ENCODE data around the gene INPP5A.

INPP5A gene

GRCh38 chr10:132616170-132616995 lies 78.8 kb downstream of the INPP5A start:
- peak; percentile 47 for DNase-seq

- DNase-seq, result no peak
These were observed 79.6 kb downstream of the INPP5A start for GRCh38 chr10:132616996-132617736.

DNA sequence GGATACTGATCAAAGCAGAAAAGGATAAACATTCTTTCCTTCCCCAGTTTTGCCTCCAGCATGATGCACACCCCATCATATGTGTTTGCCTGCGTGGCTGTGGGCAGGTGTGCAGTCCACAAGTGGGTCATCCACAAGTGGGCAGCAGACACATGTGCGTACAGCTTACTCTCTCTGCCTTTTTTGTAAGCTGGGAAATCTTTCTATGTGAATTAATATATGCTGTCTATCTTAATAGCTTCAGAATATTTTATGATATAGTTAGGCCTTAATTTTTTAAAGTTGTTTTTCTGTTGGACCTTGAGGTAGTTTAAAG lies 80.1 kb downstream of the INPP5A start:
- DNase-seq, result no peak

- no peak for DNase-seq
These were observed 80.8 kb downstream of the INPP5A start for GRCh38 chr10:132618158-132618919.

DNA sequence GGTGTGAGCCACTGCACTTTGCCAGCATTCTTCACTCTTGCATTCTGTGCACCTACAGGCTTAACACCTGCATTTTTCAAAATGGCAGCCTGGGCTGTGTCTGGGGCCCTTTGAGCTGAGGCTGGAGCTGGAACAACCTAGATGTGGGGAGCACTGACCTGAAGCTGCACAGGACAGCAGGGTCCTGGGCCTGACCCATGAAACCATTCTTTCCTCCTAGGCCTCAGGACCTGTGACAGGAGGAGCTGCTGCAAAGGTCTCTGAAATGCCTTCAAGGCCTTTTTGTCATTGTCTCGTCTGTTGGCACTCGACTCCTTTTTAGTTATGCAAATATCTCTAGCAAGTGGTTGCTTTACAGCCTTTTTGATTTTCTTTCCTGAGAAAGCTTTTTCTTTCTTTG lies 82.3 kb downstream of the INPP5A start:
- no peak for DNase-seq

GRCh38 chr10:132624061-132624846 lies 86.7 kb downstream of the INPP5A start:
- DNase-seq, result no peak

DNA sequence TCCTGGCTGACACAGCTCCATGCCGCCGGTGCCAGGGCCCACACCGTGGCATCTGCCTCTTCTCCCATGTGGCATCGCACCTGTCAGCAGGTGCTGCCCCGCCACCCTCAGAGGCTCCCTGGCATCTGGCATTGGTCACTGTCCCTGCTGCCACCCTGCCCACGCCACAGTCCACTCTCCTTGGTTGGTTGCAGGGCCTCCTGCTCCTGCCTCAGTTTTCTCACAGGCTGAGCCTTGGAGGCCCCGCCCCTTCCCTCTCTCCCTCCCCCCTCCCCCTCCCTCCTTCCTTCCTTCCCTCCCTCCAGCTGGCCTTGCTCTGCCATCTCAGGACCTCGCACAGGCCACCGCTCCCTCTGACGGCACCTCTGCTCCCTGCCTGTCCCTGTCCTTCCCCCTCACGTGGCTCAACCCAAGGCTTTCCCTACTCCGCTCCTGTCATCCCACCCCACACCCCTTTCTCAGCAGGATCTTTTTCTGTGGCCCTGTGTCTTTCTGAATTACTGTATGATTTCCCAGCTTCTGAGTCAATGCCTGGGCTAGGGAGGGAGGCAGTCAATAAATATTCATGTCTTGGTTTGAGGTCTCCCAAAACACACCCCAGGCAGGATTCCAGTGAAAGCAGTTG lies 87.4 kb downstream of the INPP5A start:
- DNase-seq, result no peak

GRCh38 chr10:132626019-132626760 lies 88.6 kb downstream of the INPP5A start:
- DNase-seq, result no peak

DNA sequence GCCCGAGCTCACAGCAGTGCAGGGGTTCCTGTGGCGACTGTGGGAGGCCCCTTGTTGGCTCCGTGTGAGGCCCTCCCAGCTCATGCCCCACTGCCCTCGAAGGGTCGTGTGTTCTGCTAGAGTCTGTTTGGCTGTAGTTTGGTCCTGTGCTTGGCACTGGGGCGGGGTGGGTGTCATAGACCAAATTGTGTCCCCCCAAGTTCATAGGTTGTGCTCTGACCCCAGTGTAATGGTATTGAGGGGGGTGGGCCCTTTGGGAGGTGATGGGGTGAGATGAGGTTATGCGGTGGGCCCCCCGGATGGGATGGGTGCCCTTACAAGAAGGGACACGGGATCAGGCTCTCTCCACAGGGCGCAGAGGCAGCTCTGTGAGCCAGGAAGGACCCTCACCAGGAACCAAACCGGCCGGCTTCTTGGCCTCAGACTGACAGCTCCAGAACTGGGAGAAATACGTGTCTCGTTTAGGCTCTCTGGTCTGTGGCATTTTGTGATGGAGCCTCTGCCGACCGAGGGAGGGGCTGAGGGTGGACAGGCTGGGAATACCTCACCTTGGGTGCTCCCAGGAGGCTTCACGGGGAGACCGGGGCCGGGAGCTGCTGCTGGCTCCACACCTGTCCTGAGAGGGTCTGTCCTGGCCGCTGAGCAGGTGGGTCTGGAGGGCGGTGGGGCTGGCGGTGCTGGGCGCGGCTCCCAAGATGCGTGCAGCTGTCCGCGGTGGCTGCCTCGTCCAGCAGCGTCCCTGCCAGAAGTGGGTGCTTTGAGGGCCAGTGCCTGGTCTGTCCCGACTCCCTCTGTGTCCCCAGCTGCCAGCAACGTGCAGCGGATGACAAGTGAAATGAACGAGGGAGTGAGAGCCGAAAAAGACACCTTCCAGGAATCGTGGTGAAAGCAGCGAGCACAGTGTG lies 89.4 kb downstream of the INPP5A start:
- DNase-seq, result no peak

GRCh38 chr10:132627666-132628531 lies 90.3 kb downstream of the INPP5A start:
- DNase-seq, result no peak

GRCh38 chr10:132628966-132629900 lies 91.6 kb downstream of the INPP5A start:
- no peak for DNase-seq

- DNase-seq, result no peak
These were observed 92.6 kb downstream of the INPP5A start for GRCh38 chr10:132630156-132630555.

DNA sequence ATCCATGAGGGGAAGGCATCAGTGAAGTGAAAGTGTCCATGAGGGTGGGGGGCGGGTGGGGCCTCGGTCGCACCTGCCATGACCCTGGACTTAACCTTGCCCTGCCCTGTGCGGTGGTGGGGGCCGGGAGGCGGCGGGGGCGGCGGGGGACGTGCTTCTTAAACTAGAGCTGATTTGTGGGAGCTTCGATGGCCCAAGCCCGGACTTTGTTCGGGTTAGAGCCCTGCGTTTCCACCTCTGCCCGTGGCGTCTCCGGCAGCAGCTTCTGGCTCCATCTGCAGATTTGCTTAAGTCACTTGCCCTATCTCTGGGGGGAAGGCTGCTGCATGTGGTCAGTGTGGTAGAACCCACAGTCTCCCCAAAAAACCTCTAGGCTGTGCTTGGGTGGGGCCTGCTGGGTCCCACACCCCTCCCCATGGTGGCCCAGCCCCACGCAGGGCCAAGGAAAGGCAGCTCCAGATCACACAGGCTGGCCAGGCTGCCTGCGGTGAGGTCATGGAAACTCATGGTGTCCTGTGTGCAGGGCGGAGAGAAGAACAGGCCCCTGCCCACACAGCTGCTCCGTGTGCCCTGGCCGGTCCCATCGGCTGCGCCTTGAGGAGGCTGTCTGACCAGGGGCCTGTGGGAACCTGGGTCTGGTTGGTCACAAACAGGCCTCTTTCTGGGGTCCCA lies 93.2 kb downstream of the INPP5A start:
- no peak for DNase-seq

- no peak for DNase-seq
These were observed 93.8 kb downstream of the INPP5A start for GRCh38 chr10:132631338-132631735.

DNA sequence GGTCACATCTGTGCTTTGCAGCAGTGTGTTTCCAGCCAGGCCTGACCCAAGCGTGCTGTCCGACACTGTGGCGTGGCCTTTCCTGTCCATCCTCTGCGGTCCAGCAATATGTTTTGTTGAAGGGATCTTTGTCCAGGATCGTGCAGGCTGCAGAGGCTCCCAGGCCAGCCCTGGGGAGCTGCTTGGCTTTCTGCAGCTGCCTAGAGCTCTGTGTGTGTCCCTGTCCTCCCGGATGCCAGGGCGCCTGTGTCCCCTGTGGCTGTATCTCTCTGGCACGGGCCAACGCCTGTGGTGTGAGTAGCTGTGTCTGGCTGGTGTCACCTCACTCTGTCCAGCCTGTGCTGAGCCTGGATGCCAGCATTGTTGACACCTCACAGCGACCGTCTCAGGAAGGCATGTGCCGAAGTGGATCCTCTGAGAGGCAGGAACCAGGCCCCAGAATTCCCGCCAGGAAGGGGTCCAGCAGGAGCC lies 94.5 kb downstream of the INPP5A start:
- DNase-seq, result no peak

- DNase-seq, result no peak
These were observed 95.5 kb downstream of the INPP5A start for GRCh38 chr10:132632851-132633684.

Measured in activated CD4-positive, alpha-beta T cell treated with anti-CD3 and anti-CD28 coated beads, Interleukin-2, amount 50 U/mL, for 16 hours (primary cell).